Right hindlimb (tissue), 1 donor: ENCODE data around the gene MCF2L.
"Not testable (repeated sequence)": the region's sequence is repeated elsewhere in the genome, so short reads cannot be mapped to it uniquely, and the experiment has no call there.

Experiments used
- DNase-seq: peaks from one replicate; pipeline ENCODE4 v3.0.0-alpha.2; 2018

The MCF2L gene

GRCh38 chr13:113018676-113019465 lies 49.9 kb downstream of the MCF2L start:
- no peak for DNase-seq

- DNase-seq, result no peak
These were observed 51.5 kb downstream of the MCF2L start for GRCh38 chr13:113020323-113021080.

GRCh38 chr13:113021391-113021790 lies 52.4 kb downstream of the MCF2L start:
- no peak for DNase-seq

GRCh38 chr13:113021811-113022210 lies 52.8 kb downstream of the MCF2L start:
- DNase-seq, result no peak

- DNase-seq, result no peak
These were observed 53.4 kb downstream of the MCF2L start for GRCh38 chr13:113022391-113022744.

- no peak for DNase-seq
These were observed 53.9 kb downstream of the MCF2L start for GRCh38 chr13:113022745-113023574.

- DNase-seq, result no peak
These were observed 54.8 kb downstream of the MCF2L start for GRCh38 chr13:113023694-113024430.

GRCh38 chr13:113024466-113024865 lies 55.5 kb downstream of the MCF2L start:
- no peak for DNase-seq

- no peak for DNase-seq
These were observed 57.4 kb downstream of the MCF2L start for GRCh38 chr13:113026391-113026910.

- no peak for DNase-seq
These were observed 58.1 kb downstream of the MCF2L start for GRCh38 chr13:113027095-113027494.

- DNase-seq, result no peak
These were observed 58.6 kb downstream of the MCF2L start for GRCh38 chr13:113027566-113027965.

- DNase-seq, result no peak
These were observed 59.5 kb downstream of the MCF2L start for GRCh38 chr13:113028336-113029060.

- DNase-seq, result no peak
These were observed 60.0 kb downstream of the MCF2L start for GRCh38 chr13:113029061-113029445.

- peak; percentile 60 for DNase-seq
These were observed 60.7 kb downstream of the MCF2L start for GRCh38 chr13:113029487-113030258.

- not testable (repeated sequence) for DNase-seq
These were observed 61.2 kb downstream of the MCF2L start for GRCh38 chr13:113030259-113030640.

- DNase-seq, result no peak
These were observed 62.5 kb downstream of the MCF2L start for GRCh38 chr13:113031465-113031864.

GRCh38 chr13:113032291-113032690 lies 63.3 kb downstream of the MCF2L start:
- no peak for DNase-seq

GRCh38 chr13:113033054-113033850 lies 64.2 kb downstream of the MCF2L start:
- DNase-seq, result no peak

GRCh38 chr13:113034451-113035212 lies 65.6 kb downstream of the MCF2L start:
- peak; percentile 73 for DNase-seq
